HG02852 (cell line): ENCODE results near the gene TRANK1.

ENCODE experiments used
- ATAC-seq: cut with Tn5 transposase; IDR thresholded peaks from one replicate; pipeline ENCODE4 v1.9.1; 2021; ENCODE audit warnings: mild to moderate bottlenecking, moderate library complexity; ENCODE audit not compliant: unreplicated experiment

The TRANK1 gene

GRCh38 chr3:36862076-36862755 lies 82.6 kb downstream of the TRANK1 start:
- ATAC-seq: no peak

GRCh38 chr3:36859494-36859893 lies 85.4 kb downstream of the TRANK1 start:
- no peak for ATAC-seq

- ATAC-seq: no peak
Measured at GRCh38 chr3:36852071-36852470, 92.8 kb downstream of the TRANK1 start.

- ATAC-seq: no peak
Measured at GRCh38 chr3:36850743-36851142, 94.1 kb downstream of the TRANK1 start.

GRCh38 chr3:36846406-36846805 lies 98.4 kb downstream of the TRANK1 start:
- ATAC-seq: no peak

- ATAC-seq: peak; percentile 73
Measured at GRCh38 chr3:36843065-36844051, 101.5 kb downstream of the TRANK1 start.

- ATAC-seq: no peak
Measured at GRCh38 chr3:36842275-36842674, 102.6 kb downstream of the TRANK1 start.

GRCh38 chr3:36840453-36840921 lies 104.4 kb downstream of the TRANK1 start:
- ATAC-seq: no peak

- no peak for ATAC-seq
Measured at GRCh38 chr3:36837089-36837488, 107.8 kb downstream of the TRANK1 start.

- ATAC-seq: no peak
Measured at GRCh38 chr3:36833160-36833814, 111.6 kb downstream of the TRANK1 start.

- ATAC-seq: no peak
Measured at GRCh38 chr3:36832406-36832805, 112.4 kb downstream of the TRANK1 start.

GRCh38 chr3:36827133-36827532 lies 117.7 kb downstream of the TRANK1 start:
- no peak for ATAC-seq

GRCh38 chr3:36826240-36826639 lies 118.6 kb downstream of the TRANK1 start:
- no peak for ATAC-seq

GRCh38 chr3:36824443-36824842 lies 120.4 kb downstream of the TRANK1 start:
- no peak for ATAC-seq

GRCh38 chr3:36823806-36824205 lies 121.0 kb downstream of the TRANK1 start:
- ATAC-seq: no peak

GRCh38 chr3:36820083-36820482 lies 124.8 kb downstream of the TRANK1 start:
- no peak for ATAC-seq

- ATAC-seq: no peak
Measured at GRCh38 chr3:36817806-36818533, 126.9 kb downstream of the TRANK1 start.

GRCh38 chr3:36815375-36815774 lies 129.5 kb downstream of the TRANK1 start:
- ATAC-seq: no peak

- ATAC-seq: no peak
Measured at GRCh38 chr3:36814776-36815175, 130.1 kb downstream of the TRANK1 start.

GRCh38 chr3:36814066-36814717 lies 130.7 kb downstream of the TRANK1 start:
- ATAC-seq: no peak
